ENCODE results near the gene PXDC1.

The PXDC1 gene

GRCh38 chr6:3751077-3751729, at the start of gene PXDC1:
Gene PXDC1, minus strand, starts transcription at chr6:3751713. Its CDS starts 182 bp downstream, at chr6:3751531.
- no peak for DNase-seq (ENCODE audit: low read depth in 2 of 2)

- DNase-seq (ENCODE audit: low read depth in 2 of 2), result no peak
These were observed 49.5 kb upstream of the PXDC1 start for GRCh38 chr6:3800850-3801591.

GRCh38 chr6:3799719-3800118, 48.2 kb upstream of the PXDC1 start:
- no peak for DNase-seq (ENCODE audit: low read depth in 2 of 2)

- no peak for DNase-seq (ENCODE audit: low read depth in 2 of 2)
These were observed 46.8 kb upstream of the PXDC1 start for GRCh38 chr6:3798055-3798919.

GRCh38 chr6:3797231-3798054, 45.9 kb upstream of the PXDC1 start:
- DNase-seq (ENCODE audit: low read depth in 2 of 2), result no peak

GRCh38 chr6:3796719-3797041, 45.2 kb upstream of the PXDC1 start:
- DNase-seq (ENCODE audit: low read depth in 2 of 2), result no peak

- no peak for DNase-seq (ENCODE audit: low read depth in 2 of 2)
These were observed 44.6 kb upstream of the PXDC1 start for GRCh38 chr6:3795836-3796718.

GRCh38 chr6:3794092-3794491, 42.6 kb upstream of the PXDC1 start:
- DNase-seq (ENCODE audit: low read depth in 2 of 2), result no peak

- DNase-seq (ENCODE audit: low read depth in 2 of 2), result no peak
These were observed 42.0 kb upstream of the PXDC1 start for GRCh38 chr6:3793545-3793944.

- no peak for DNase-seq (ENCODE audit: low read depth in 2 of 2)
These were observed 40.2 kb upstream of the PXDC1 start for GRCh38 chr6:3791526-3792203.

- no peak for DNase-seq (ENCODE audit: low read depth in 2 of 2)
These were observed 38.5 kb upstream of the PXDC1 start for GRCh38 chr6:3789896-3790558.

GRCh38 chr6:3789018-3789895, 37.7 kb upstream of the PXDC1 start:
- no peak for DNase-seq (ENCODE audit: low read depth in 2 of 2)

GRCh38 chr6:3788408-3789017, 37.0 kb upstream of the PXDC1 start:
- no peak for DNase-seq (ENCODE audit: low read depth in 2 of 2)

- no peak for DNase-seq (ENCODE audit: low read depth in 2 of 2)
These were observed 34.6 kb upstream of the PXDC1 start for GRCh38 chr6:3786141-3786540.

- DNase-seq (ENCODE audit: low read depth in 2 of 2), result no peak
These were observed 34.2 kb upstream of the PXDC1 start for GRCh38 chr6:3785745-3786098.

GRCh38 chr6:3784885-3785744, 33.6 kb upstream of the PXDC1 start:
- no peak for DNase-seq (ENCODE audit: low read depth in 2 of 2)

GRCh38 chr6:3784423-3784822, 32.9 kb upstream of the PXDC1 start:
- no peak for DNase-seq (ENCODE audit: low read depth in 2 of 2)
